OCI-LY1 (cell line): ENCODE results near the gene PTS.

Experiments
- CTCF ChIP-seq: fragments of 200-600 bp; sonication (generic), shearing (Covaris generic); IDR thresholded peaks from 2 replicates; pipeline ENCODE4 v1.5.1; 2017; ENCODE audit warnings: mild to moderate bottlenecking, antibody characterized with exemption, low read length, moderate library complexity, mixed read lengths
- EZH2 ChIP-seq: fragments of 200-600 bp; sonication (generic), shearing (Covaris generic); IDR thresholded peaks from 2 replicates; pipeline ENCODE4 v1.8.0; 2017; ENCODE audit warnings: borderline replicate concordance, mixed run types, mild to moderate bottlenecking, antibody characterized with exemption, low read length, moderate library complexity, mixed read lengths

GRCh38 chr11:112223754-112224532, 2.3 kb upstream of the PTS start:
- no peak for TF ChIP-seq CTCF
- TF ChIP-seq EZH2: no peak
